H1 (cell line): ENCODE results near the gene TNFRSF6B. TPM values are rescaled to one million over a fixed set of nuclear protein-coding genes. Genes with fewer than 3 reads are reported as not detected.

Experiments used
- CTCF ChIA-PET: fragments of 300-600 bp; sonication (Branson Sonifier 250); formaldehyde crosslinking; loops from one replicate; lab custom pipeline; 2021; ENCODE audit not compliant: partially characterized antibody; lab: Charles Lee
- POLR2A ChIA-PET: fragments of 300-600 bp; sonication (Branson Sonifier 250); formaldehyde crosslinking; loops from one replicate; lab custom pipeline; 2021; ENCODE audit warnings: inconsistent platforms; ENCODE audit not compliant: partially characterized antibody; lab: Charles Lee
- DNase-seq, 2 experiments: peaks; one replicate each; pipeline versions ENCODE4 v3.0.0 to v3.0.0-alpha.2; 2010 to 2022; ENCODE audit warnings: low spot score in 2 of 2, low read depth in 1 of 2, mixed read lengths in 1 of 2
- FAIRE-seq: peaks from 2 replicates; lab custom pipeline; 2011; peaks lifted over from hg19 to GRCh38; lab: Jason Lieb, UNC
- H2AFZ ChIP-seq: 2 replicates; pipeline ENCODE4 v1.8.1; 2012; ENCODE audit warnings: low read length, inconsistent platforms
- H2AK5ac ChIP-seq: 2 replicates; pipeline ENCODE4 v1.6.1; 2013; ENCODE audit warnings: low read depth, low read length
- H2BK120ac ChIP-seq: replicated peaks from 2 replicates; pipeline ENCODE3; 2013; ENCODE audit warnings: low read depth, low read length, inconsistent platforms
- H2BK12ac ChIP-seq: 2 replicates; pipeline ENCODE4 v1.6.1; 2013; ENCODE audit warnings: low read depth, low read length
- H2BK15ac ChIP-seq: 2 replicates; pipeline ENCODE4 v1.6.1; 2013; ENCODE audit warnings: low read length
- H2BK20ac ChIP-seq: 2 replicates; pipeline ENCODE4 v1.6.1; 2013; ENCODE audit warnings: low read length
- H2BK5ac ChIP-seq: 2 replicates; pipeline ENCODE4 v1.6.1; 2013; ENCODE audit warnings: low read depth, low read length
- H3K14ac ChIP-seq: 2 replicates; pipeline ENCODE4 v1.6.1; 2013; ENCODE audit warnings: inconsistent platforms; ENCODE audit not compliant: insufficient read length
- H3K18ac ChIP-seq: 2 replicates; pipeline ENCODE4 v1.6.1; 2013; ENCODE audit warnings: low read length; ENCODE audit errors: extremely low read depth
- H3K23ac ChIP-seq: 2 replicates; pipeline ENCODE4 v1.6.1; 2013; ENCODE audit warnings: inconsistent platforms; ENCODE audit not compliant: insufficient read length
- H3K23me2 ChIP-seq: 2 replicates; pipeline ENCODE4 v1.6.1; 2013; ENCODE audit warnings: low read depth, low read length
- H3K27ac ChIP-seq: 2 replicates; pipeline ENCODE4 v1.6.1; 2011; ENCODE audit warnings: low read depth, low read length, inconsistent platforms
- H3K27me3 ChIP-seq, 4 experiments: replicated peaks in 1 of 4; 1 replicate in 1 of 4; 2 replicates in 3 of 4; pipeline versions ENCODE4 v1.6.1 to v1.8.1; 2011 to 2013; ENCODE audit warnings: low read length in 3 of 4, mild to moderate bottlenecking in 3 of 4, inconsistent platforms in 2 of 4, mixed read lengths in 2 of 4, moderate library complexity in 1 of 4; ENCODE audit not compliant: control insufficient read depth in 3 of 4, insufficient read depth in 3 of 4; ENCODE audit errors: extremely low read depth in 1 of 4
- H3K36me3 ChIP-seq, 4 experiments: 2 replicates each; pipeline versions ENCODE4 v1.6.1 to v1.8.1; 2011 to 2013; ENCODE audit warnings: mild to moderate bottlenecking in 4 of 4, low read length in 3 of 4, moderate library complexity in 2 of 4, control low read depth in 1 of 4, inconsistent platforms in 1 of 4; ENCODE audit not compliant: insufficient read depth in 4 of 4, control insufficient read depth in 2 of 4
- H3K4ac ChIP-seq: replicated peaks from 2 replicates; pipeline ENCODE3; 2013; ENCODE audit warnings: low read length, low read depth, mixed read lengths, inconsistent platforms; ENCODE audit not compliant: insufficient read length
- H3K4me1 ChIP-seq, 4 experiments: replicated peaks in 1 of 4; 1 replicate in 1 of 4; 2 replicates in 3 of 4; pipeline versions ENCODE4 v1.6.1 to v1.8.1; 2011 to 2013; ENCODE audit warnings: low read length in 3 of 4, inconsistent platforms in 2 of 4, mixed read lengths in 1 of 4; ENCODE audit not compliant: insufficient read depth in 4 of 4, control insufficient read depth in 3 of 4
- H3K4me2 ChIP-seq, 2 experiments: 2 replicates each; pipeline versions ENCODE4 v1.6.1 to v1.8.1; 2011 to 2013; ENCODE audit warnings: low read depth in 2 of 2, low read length in 2 of 2, control low read depth in 1 of 2, inconsistent platforms in 1 of 2, mild to moderate bottlenecking in 1 of 2; ENCODE audit not compliant: insufficient read depth in 1 of 2
- H3K4me3 ChIP-seq, 4 experiments: fragments of 200-600, 300-600 bp in 1 of 4; sonication (generic), shearing (Covaris generic), sonication (Bioruptor Twin) in 1 of 4; 2 replicates each; pipeline versions ENCODE4 v1.5.1 to v1.8.1; 2011 to 2016; ENCODE audit warnings: low read length in 4 of 4, low read depth in 3 of 4, control low read depth in 2 of 4, inconsistent platforms in 2 of 4, mild to moderate bottlenecking in 2 of 4, mixed read lengths in 1 of 4, moderate library complexity in 1 of 4; ENCODE audit not compliant: insufficient read depth in 2 of 4; ENCODE audit errors: extremely low read depth in 1 of 4
- H3K56ac ChIP-seq: replicated peaks from 2 replicates; pipeline ENCODE3; 2013; ENCODE audit warnings: low read depth, mild to moderate bottlenecking, mixed read lengths, low read length, inconsistent platforms; ENCODE audit not compliant: insufficient read length
- H3K79me1 ChIP-seq: 2 replicates; pipeline ENCODE4 v1.6.1; 2013; ENCODE audit warnings: low read depth, low read length, control low read depth
- H3K79me2 ChIP-seq, 2 experiments: 2 replicates each; pipeline versions ENCODE4 v1.6.1 to v1.8.1; 2012 to 2013; ENCODE audit warnings: low read length in 2 of 2, mild to moderate bottlenecking in 2 of 2, inconsistent platforms in 1 of 2; ENCODE audit not compliant: insufficient read depth in 2 of 2, control insufficient read depth in 1 of 2
- H3K9ac ChIP-seq, 4 experiments: replicated peaks in 1 of 4; 1 replicate in 1 of 4; 2 replicates in 3 of 4; pipeline versions ENCODE4 v1.6.1 to v1.8.1; 2011 to 2013; ENCODE audit warnings: low read depth in 3 of 4, low read length in 3 of 4, control low read depth in 2 of 4, mild to moderate bottlenecking in 2 of 4, moderate library complexity in 2 of 4, inconsistent platforms in 1 of 4; ENCODE audit errors: extremely low read depth in 1 of 4
- H3K9me3 ChIP-seq, 2 experiments: 2 replicates each; pipeline versions ENCODE4 v1.6.1 to v1.8.1; 2012 to 2013; ENCODE audit warnings: mild to moderate bottlenecking in 2 of 2, moderate library complexity in 2 of 2, control low read depth in 1 of 2, inconsistent platforms in 1 of 2, low read depth in 1 of 2, low read length in 1 of 2, mixed read lengths in 1 of 2; ENCODE audit not compliant: insufficient read depth in 2 of 2
- H4K20me1 ChIP-seq, 2 experiments: replicated peaks in 1 of 2; 2 replicates each; pipeline versions ENCODE3 to v1.8.1; 2011 to 2013; ENCODE audit warnings: inconsistent platforms in 2 of 2, low read length in 2 of 2, mild to moderate bottlenecking in 1 of 2; ENCODE audit not compliant: insufficient read depth in 2 of 2, control insufficient read depth in 1 of 2
- H4K5ac ChIP-seq: 2 replicates; pipeline ENCODE4 v1.6.1; 2013; ENCODE audit warnings: low read length, low read depth, mixed read lengths, inconsistent platforms; ENCODE audit not compliant: insufficient read length
- H4K8ac ChIP-seq: 2 replicates; pipeline ENCODE4 v1.8.0; 2013; ENCODE audit warnings: mild to moderate bottlenecking, moderate library complexity, low read length, inconsistent platforms; ENCODE audit not compliant: insufficient read depth; ENCODE audit errors: extremely low read depth
- H4K91ac ChIP-seq: replicated peaks from 2 replicates; pipeline ENCODE3; 2013; ENCODE audit warnings: low read length, mixed read lengths, inconsistent platforms; ENCODE audit not compliant: insufficient read length
- CTCF ChIP-seq, 3 experiments: IDR thresholded peaks; 1 replicate in 2 of 3; 2 replicates in 1 of 3; pipeline versions ENCODE4 v1.5.1 to v1.6.1; 2011; ENCODE audit warnings: low read length in 3 of 3, mild to moderate bottlenecking in 3 of 3, inconsistent platforms in 2 of 3, low read depth in 1 of 3, moderate library complexity in 1 of 3; ENCODE audit not compliant: insufficient read depth in 1 of 3; ENCODE audit errors: control extremely low read depth in 1 of 3
- MAFK ChIP-seq: IDR thresholded peaks from 2 replicates; pipeline ENCODE4 v1.6.1; 2012; ENCODE audit warnings: low read depth, mild to moderate bottlenecking, improper control_type of control experiment, low read length
- RAD21 ChIP-seq, 2 experiments: IDR thresholded peaks in 1 of 2; conservative IDR thresholded peaks in 1 of 2; 2 replicates each; pipeline ENCODE4 v1.6.1; 2011; ENCODE audit warnings: low read depth in 2 of 2, low read length in 2 of 2, improper control_type of control experiment in 1 of 2, inconsistent platforms in 1 of 2, mild to moderate bottlenecking in 1 of 2, moderate library complexity in 1 of 2
- WGBS, 2 experiments: shearing (Covaris generic) in 1 of 2; methylation state at CpG; one replicate each; pipeline versions ENCODE4 v1.1.6 to v1.1.7; 2013 to 2015; ENCODE audit warnings: low lambda C conversion rate in 2 of 2, mixed read lengths in 2 of 2, inconsistent platforms in 1 of 2, low coverage in 1 of 2, missing lambda C conversion rate in 1 of 2; ENCODE audit not compliant: insufficient replicate concordance in 2 of 2, insufficient coverage in 1 of 2, insufficient read length in 1 of 2; ENCODE audit errors: extremely low coverage in 1 of 2, missing lambda C conversion rate in 1 of 2; 5-methylcytosine and 5-hydroxymethylcytosine counted together
- polyA plus RNA-seq, 7 experiments: library from polyadenylated mRNA; depleted of rRNA in 3 of 7; stranded (reverse) in 5 of 7; unstranded in 2 of 7; fragments of >200 nt in 5 of 7; fragments of 200-250 nt in 2 of 7; gene quantifications; 1 replicate in 5 of 7; 2 replicates in 1 of 7; 4 replicates in 1 of 7; pipeline versions ENCODE4 v1.2.1 to v1.2.3, GENCODE V29; 2011 to 2013; ENCODE audit warnings: missing spikeins in 2 of 7, mixed read lengths in 2 of 7
- total RNA-seq: library from RNA; stranded (reverse); fragmentation: NEBNext Ultra II Directional; extraction: Animal tissue kit (Norgen Biotek cat#: 25700); gene quantifications from 2 replicates; pipeline ENCODE4 v1.2.1, GENCODE V29; 2021

TNFRSF6B gene
- total and polyA plus RNA-seq, 2 of the 8 experiments (the other 6 are each of a cell fraction or from before 2014, with no cell fraction given) = 3.1 TPM; not detected in 1

- H4K91ac ChIP-seq = no peak overlapping the region
- peaks cover 5 to 36% of the 10 kb centered on the region in 2 experiments for H4K20me1 ChIP-seq
- CTCF ChIA-PET = interaction anchor here (0.5 to 2.6 kb wide), 11 partner anchors 10 to 203 kb away, joined by 3 to 7 read pairs (median 3); partner anchors contain the start of gene PTK6
- no peak overlapping the region for H3K27ac ChIP-seq
- no peak overlapping the region for H3K56ac ChIP-seq
- no peak overlapping the region for H2BK12ac ChIP-seq
- H3K14ac ChIP-seq = no peak overlapping the region
- WGBS, 2 experiments = 48% methylated on average over 19 of the region's 30 CpGs; no CpG with 5 or more reads in 1 of the 2 experiments
- H3K4me3 ChIP-seq = peak overlapping the region; percentile 25 to 68 (median 30); a peak in 6 of 8 replicates
- DNase-seq = peak in 1 of 2 experiments; percentile 70
- H2BK15ac ChIP-seq = 0 out of 2 replicates have a peak overlapping the region, but pooled peaks have one; percentile 88
- H3K18ac ChIP-seq = peak overlapping the region; percentile 32; the same call in 1 of the 2 replicates
- no peak overlapping the region; the same call in 1 of the 2 replicates for H2BK5ac ChIP-seq
- H3K36me3 ChIP-seq = peaks cover 0 to 16% (median 6%) of the 10 kb centered on the region in 4 experiments; a peak in 5 of 8 replicates
- no peak overlapping the region; a peak in 1 of 7 replicates for H3K9ac ChIP-seq
- TF ChIP-seq CTCF (IDR thresholded peaks at IDR 0.05; ENCODE audit: control extremely low read depth in 1 of 3, insufficient read depth in 1 of 3, low read depth in 1 of 3, low read length in 3 of 3) = peak in 1 of 3 experiments; percentile 9; a peak in 1 of 4 replicates
- TF ChIP-seq MAFK = no peak
- peak in 1 of 2 experiments; percentile 4; a peak in 1 of 4 replicates for TF ChIP-seq RAD21 (IDR thresholded peaks at IDR 0.05 in 1 of 2, conservative IDR thresholded peaks at IDR 0.05 in 1 of 2; ENCODE audit: low read depth in 2 of 2, low read length in 2 of 2)
- peak overlapping the region; percentile 71 to 95 for H3K4me2 ChIP-seq
- no peak overlapping the region for H3K4ac ChIP-seq
- no peak overlapping the region for H4K8ac ChIP-seq
- H2AFZ ChIP-seq = no peak overlapping the region
- H2BK20ac ChIP-seq = no peak overlapping the region
- peaks cover 0 to 3% of the 10 kb centered on the region in 2 experiments; a peak in 2 of 4 replicates for H3K9me3 ChIP-seq
- no peak for FAIRE-seq
- H3K79me1 ChIP-seq = peaks cover 9% of the 10 kb centered on the region
- H3K23ac ChIP-seq = no peak overlapping the region
- POLR2A ChIA-PET = interaction anchor here (0.8 to 3.0 kb wide), 23 partner anchors 9 to 243 kb away, joined by 3 to 16 read pairs (median 4); partner anchors contain the start of genes ARFRP1, TNFRSF6B and ZGPAT
- peaks cover 16% of the 10 kb centered on the region for H3K23me2 ChIP-seq
- no peak overlapping the region for H4K5ac ChIP-seq
- peaks cover 0 to 5% of the 10 kb centered on the region in 2 experiments; a peak in 1 of 4 replicates for H3K79me2 ChIP-seq
- peaks cover 0 to 12% (median 8%) of the 10 kb centered on the region in 4 experiments; a peak in 4 of 7 replicates for H3K27me3 ChIP-seq
- no peak overlapping the region for H2BK120ac ChIP-seq
- H3K4me1 ChIP-seq = peaks cover 0 to 20% (median 11%) of the 10 kb centered on the region in 4 experiments; a peak in 6 of 7 replicates
- H2AK5ac ChIP-seq = no peak overlapping the region
Measured at GRCh38 chr20:63736893-63737694, 40.6 kb downstream of the TNFRSF6B start.
